Keratinocyte (primary cell): Measurements from ENCODE around the gene BANF2. TPM values are rescaled to one million over a fixed set of nuclear protein-coding genes. Genes with fewer than 3 reads are reported as not detected.

Experiments used
- DNase-seq: peaks from one replicate; pipeline ENCODE4 v3.0.0-alpha.2; 2011; ENCODE audit warnings: low read depth, missing footprints, low spot score
- FAIRE-seq: peaks from 2 replicates; lab custom pipeline; 2011; peaks lifted over from hg19 to GRCh38; lab: Jason Lieb, UNC
- H2AFZ ChIP-seq: 2 replicates; pipeline ENCODE4 v1.6.0; 2012; ENCODE audit warnings: low read length, control low read depth, inconsistent platforms; ENCODE audit not compliant: control insufficient read depth
- H3K27ac ChIP-seq: 2 replicates; pipeline ENCODE4 v1.5.1; 2011; ENCODE audit warnings: low read length; ENCODE audit not compliant: control insufficient read depth, insufficient read depth
- H3K27me3 ChIP-seq: 3 replicates; pipeline ENCODE4 v1.6.0; 2011; ENCODE audit warnings: low read length; ENCODE audit not compliant: control insufficient read depth, insufficient read depth; ENCODE audit errors: extremely low read depth
- H3K36me3 ChIP-seq, 2 experiments: 2 replicates in 1 of 2; 3 replicates in 1 of 2; pipeline ENCODE4 v1.5.1; 2011; ENCODE audit warnings: low read length in 2 of 2, mild to moderate bottlenecking in 1 of 2; ENCODE audit not compliant: control insufficient read depth in 2 of 2, insufficient read depth in 2 of 2; ENCODE audit errors: extremely low read depth in 1 of 2
- H3K4me1 ChIP-seq: 3 replicates; pipeline ENCODE4 v1.5.1; 2011; ENCODE audit warnings: low read length; ENCODE audit not compliant: control insufficient read depth, insufficient read depth; ENCODE audit errors: extremely low read depth
- H3K4me2 ChIP-seq: 3 replicates; pipeline ENCODE4 v1.6.0; 2011; ENCODE audit warnings: low read depth, low read length; ENCODE audit not compliant: control insufficient read depth, insufficient read depth; ENCODE audit errors: extremely low read depth
- H3K4me3 ChIP-seq, 3 experiments: fragments of 200-600 bp in 1 of 3; sonication (generic) in 1 of 3; 2 replicates in 2 of 3; 3 replicates in 1 of 3; pipeline ENCODE4 v1.5.1; 2011 to 2016; ENCODE audit warnings: low read length in 3 of 3, mild to moderate bottlenecking in 3 of 3, control low read depth in 2 of 3, inconsistent platforms in 1 of 3, low read depth in 1 of 3, mixed read lengths in 1 of 3, mixed run types in 1 of 3, moderate library complexity in 1 of 3; ENCODE audit not compliant: control insufficient read depth in 2 of 3, insufficient read depth in 2 of 3; ENCODE audit errors: extremely low read depth in 1 of 3
- H3K79me2 ChIP-seq: 2 replicates; pipeline ENCODE4 v1.6.0; 2012; ENCODE audit warnings: low read length; ENCODE audit not compliant: control insufficient read depth, insufficient read depth
- H3K9ac ChIP-seq: 3 replicates; pipeline ENCODE4 v1.6.0; 2011; ENCODE audit warnings: low read length; ENCODE audit not compliant: control insufficient read depth, insufficient read depth; ENCODE audit errors: extremely low read depth
- H3K9me1 ChIP-seq: 3 replicates; pipeline ENCODE4 v1.6.0; 2011; ENCODE audit warnings: low read length; ENCODE audit not compliant: control insufficient read depth, insufficient read depth; ENCODE audit errors: extremely low read depth
- H3K9me3 ChIP-seq: 2 replicates; pipeline ENCODE4 v1.5.1; 2012; ENCODE audit warnings: low read depth, low read length; ENCODE audit not compliant: control insufficient read depth
- H4K20me1 ChIP-seq: 3 replicates; pipeline ENCODE4 v1.6.0; 2011; ENCODE audit warnings: low read length; ENCODE audit not compliant: control insufficient read depth, insufficient read depth; ENCODE audit errors: extremely low read depth
- CTCF ChIP-seq, 3 experiments: IDR thresholded peaks in 1 of 3; conservative IDR thresholded peaks in 1 of 3; optimal IDR thresholded peaks in 1 of 3; 2 replicates in 2 of 3; 3 replicates in 1 of 3; pipeline versions ENCODE3 to v1.5.1; 2011; ENCODE audit warnings: low read length in 3 of 3, mild to moderate bottlenecking in 3 of 3, moderate library complexity in 2 of 3, control low read depth in 1 of 3, inconsistent platforms in 1 of 3; ENCODE audit not compliant: insufficient read depth in 2 of 3; ENCODE audit errors: extremely low read depth in 1 of 3
- EZH2 ChIP-seq: IDR thresholded peaks from one replicate; pipeline ENCODE4 v1.6.1; 2012; ENCODE audit warnings: inconsistent platforms, mild to moderate bottlenecking, low read length, moderate library complexity
- dilution Hi-C: fragments of 300-500 bp; cut with MboI; formaldehyde crosslinking; loops from one replicate; pipeline ENCODE4 v1.7.0; 2020; ENCODE audit warnings: low sequenced_read_pairs; ENCODE audit not compliant: extremely low pct_ligation_motif_present
- polyA plus RNA-seq, 5 experiments: library from polyadenylated mRNA; depleted of rRNA in 3 of 5; stranded (reverse) in 3 of 5; stranded (forward) in 1 of 5; unstranded in 1 of 5; fragments of >200 nt; gene quantifications; 1 replicate in 1 of 5; 2 replicates in 3 of 5; 3 replicates in 1 of 5; pipeline versions ENCODE4 v1.2.1 to v1.2.3, GENCODE V29; 2011 to 2012; ENCODE audit warnings: missing spikeins in 2 of 5, low read depth in 1 of 5, low replicate concordance in 1 of 5

BANF2 gene
- polyA plus RNA-seq, 1 donor (not counting 4 experiments of a cell fraction or from before 2014, with no cell fraction given), result not detected

- Histone ChIP-seq H3K27ac (no peak overlapping the region), H2AFZ (no peak overlapping the region)
These were observed 35.5 kb downstream of the BANF2 start for GRCh38 chr20:17735206-17735804.

GRCh38 chr20:17735959-17736621, 36.3 kb downstream of the BANF2 start:
- no peak for DNase-seq
- TF ChIP-seq EZH2, result no peak
- TF ChIP-seq CTCF (optimal IDR thresholded peaks at IDR 0.05 in 1 of 3, IDR thresholded peaks at IDR 0.05 in 1 of 3, conservative IDR thresholded peaks at IDR 0.05 in 1 of 3; ENCODE audit: extremely low read depth in 1 of 3, insufficient read depth in 2 of 3, low read length in 3 of 3), result no peak
- dilution Hi-C loops, result no loop called here
- Histone ChIP-seq H2AFZ (no peak overlapping the region), H3K36me3 (no peaks in the 10 kb centered on the region), H3K27ac (no peak overlapping the region), H3K27me3 (no peaks in the 10 kb centered on the region), H3K4me3 (no peak overlapping the region), H3K9me1 (no peaks in the 10 kb centered on the region), H4K20me1 (no peaks in the 10 kb centered on the region), H3K79me2 (no peaks in the 10 kb centered on the region), H3K9ac (no peak overlapping the region), H3K9me3 (peaks cover 2% of the 10 kb centered on the region), H3K4me2 (no peak overlapping the region), H3K4me1 (no peaks in the 10 kb centered on the region)
- FAIRE-seq, result no peak

More at GRCh38 chr20:17735206-17735804, 35.5 kb downstream of the BANF2 start:
- no peaks in the 10 kb centered on the region for H4K20me1 ChIP-seq
- no peaks in the 10 kb centered on the region for H3K36me3 ChIP-seq
- peaks cover under 1% of the 10 kb centered on the region for H3K9me1 ChIP-seq
- H3K9ac ChIP-seq, result no peak overlapping the region
- dilution Hi-C loops, result no loop called here
- TF ChIP-seq CTCF (optimal IDR thresholded peaks at IDR 0.05 in 1 of 3, IDR thresholded peaks at IDR 0.05 in 1 of 3, conservative IDR thresholded peaks at IDR 0.05 in 1 of 3; ENCODE audit: extremely low read depth in 1 of 3, insufficient read depth in 2 of 3, low read length in 3 of 3), result no peak
- TF ChIP-seq EZH2, result no peak
- no peak for FAIRE-seq
- no peak for DNase-seq
- H3K27me3 ChIP-seq, result no peaks in the 10 kb centered on the region
- H3K4me3 ChIP-seq, result no peak overlapping the region
- H3K4me2 ChIP-seq, result no peak overlapping the region
- no peaks in the 10 kb centered on the region for H3K4me1 ChIP-seq
- H3K79me2 ChIP-seq, result no peaks in the 10 kb centered on the region
- H3K9me3 ChIP-seq, result peaks cover 2% of the 10 kb centered on the region
